SKM-1 (cell line): Measurements from ENCODE around the gene TUBB4B.
A peak's percentile ranks its signal among the peaks of the same experiment; 100 is the strongest.

Experiments
- DNase-seq: peaks from one replicate; lab custom pipeline; 2025; ENCODE audit not compliant: unreplicated experiment; lab: John Stamatoyannopoulos, UW

Gene TUBB4B

DNA sequence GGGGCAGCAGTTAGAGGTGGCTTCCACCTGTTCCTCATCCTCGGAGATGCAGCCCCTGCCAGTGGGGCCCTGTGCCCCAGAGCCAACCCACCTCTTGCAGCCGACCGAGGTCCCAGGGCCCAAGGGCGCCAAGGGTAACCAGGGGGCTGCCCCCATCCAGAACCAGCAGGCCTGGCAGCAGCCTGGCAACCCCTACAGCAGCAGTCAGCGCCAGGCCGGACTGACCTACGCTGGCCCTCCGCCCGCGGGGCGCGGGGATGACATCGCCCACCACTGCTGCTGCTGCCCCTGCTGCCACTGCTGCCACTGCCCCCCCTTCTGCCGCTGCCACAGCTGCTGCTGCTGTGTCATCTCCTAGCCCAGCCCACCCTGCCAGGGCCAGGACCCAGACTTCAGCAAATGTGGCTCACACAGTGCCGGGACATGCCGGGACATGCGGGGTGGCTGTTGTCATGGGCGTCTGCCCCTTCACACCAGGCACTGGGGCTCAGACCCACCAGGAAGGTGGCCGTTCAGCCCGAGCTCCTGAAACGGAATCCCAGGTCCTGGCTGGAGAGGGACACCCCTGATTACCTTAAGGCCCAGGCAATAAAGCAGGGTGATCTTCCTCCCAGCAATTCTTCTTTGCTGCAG, 15.3 kb upstream of the TUBB4B start:
- no peak for DNase-seq

DNA sequence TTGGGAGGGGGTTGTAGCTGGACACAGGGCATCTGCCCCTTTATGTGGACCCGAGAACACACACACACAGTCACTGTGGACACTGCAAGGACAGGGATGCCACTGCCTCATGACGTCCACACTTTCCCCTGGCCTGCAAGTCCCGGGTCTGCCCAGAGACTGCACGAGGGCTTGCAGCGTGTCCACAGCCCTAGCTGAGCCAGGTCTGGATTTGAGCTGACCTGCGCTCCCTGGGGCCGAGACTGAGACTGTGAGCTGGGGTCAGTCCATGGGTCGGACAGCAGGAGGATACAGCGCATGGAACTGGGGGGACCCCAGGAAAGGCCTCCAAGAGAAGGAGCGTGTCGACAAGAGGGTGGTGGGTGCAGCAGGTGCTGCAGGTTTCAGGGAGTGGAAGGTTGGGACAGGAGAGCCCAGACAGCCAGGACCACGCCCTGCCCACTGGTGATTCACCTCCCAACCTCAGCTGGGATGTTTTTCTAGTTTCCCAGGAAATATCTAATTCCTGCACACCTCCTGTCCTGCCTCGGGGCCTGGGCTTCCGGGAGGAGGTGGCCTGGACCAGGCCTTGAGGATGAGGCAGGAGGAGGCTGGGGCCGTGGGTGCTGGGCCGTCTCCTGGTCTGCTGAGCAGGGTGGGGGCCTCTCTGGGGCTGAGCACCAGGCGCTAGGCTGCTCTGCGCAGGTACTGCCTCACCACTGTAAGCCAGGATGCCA, 14.6 kb upstream of the TUBB4B start:
- no peak for DNase-seq

DNA sequence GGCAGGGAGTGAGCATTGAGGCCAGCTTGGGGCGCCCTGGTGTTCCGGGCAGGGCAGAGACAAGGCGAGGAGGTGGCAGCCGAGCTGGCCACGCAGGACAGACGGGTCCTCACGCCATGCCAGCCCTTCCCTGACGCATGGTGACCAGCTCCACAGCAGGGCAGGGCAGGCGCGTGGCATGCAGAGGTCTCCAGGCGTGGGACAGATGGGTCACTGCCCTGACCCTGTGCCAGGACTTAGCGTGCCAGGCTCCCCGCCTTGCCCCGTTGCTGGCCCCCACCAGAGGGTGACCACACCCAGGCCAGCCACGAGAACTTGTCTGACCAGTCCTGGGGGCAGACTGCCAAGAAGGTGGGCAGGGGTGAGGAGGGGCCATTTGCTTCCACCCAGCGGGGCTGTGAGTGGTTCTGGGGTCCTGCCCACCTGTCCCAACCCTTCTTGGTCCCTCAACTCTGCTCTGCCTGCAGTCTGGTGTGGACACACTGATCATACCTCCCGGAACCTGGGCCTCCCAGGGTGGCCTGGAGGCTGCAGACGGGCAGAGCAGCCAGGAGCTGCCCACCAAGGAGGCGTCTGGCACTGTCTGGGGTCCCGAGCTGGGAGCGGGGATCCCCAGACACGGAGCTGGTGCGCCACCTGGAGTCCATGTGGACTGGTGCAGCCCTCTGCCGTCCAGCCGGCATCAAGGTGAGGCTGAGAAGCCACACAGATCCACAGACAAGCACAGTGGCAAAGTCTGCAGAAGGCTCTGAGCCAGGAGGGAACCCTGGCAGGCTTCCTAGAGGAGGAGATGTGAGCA, 13.8 kb upstream of the TUBB4B start, which contains the start of gene RNF224:
Gene RNF224 (plus strand): TSS at position 449 of the 799 bp plus-strand sequence. CDS start 834 bp downstream, outside the sequence.
- DNase-seq: peak; percentile 55

DNA sequence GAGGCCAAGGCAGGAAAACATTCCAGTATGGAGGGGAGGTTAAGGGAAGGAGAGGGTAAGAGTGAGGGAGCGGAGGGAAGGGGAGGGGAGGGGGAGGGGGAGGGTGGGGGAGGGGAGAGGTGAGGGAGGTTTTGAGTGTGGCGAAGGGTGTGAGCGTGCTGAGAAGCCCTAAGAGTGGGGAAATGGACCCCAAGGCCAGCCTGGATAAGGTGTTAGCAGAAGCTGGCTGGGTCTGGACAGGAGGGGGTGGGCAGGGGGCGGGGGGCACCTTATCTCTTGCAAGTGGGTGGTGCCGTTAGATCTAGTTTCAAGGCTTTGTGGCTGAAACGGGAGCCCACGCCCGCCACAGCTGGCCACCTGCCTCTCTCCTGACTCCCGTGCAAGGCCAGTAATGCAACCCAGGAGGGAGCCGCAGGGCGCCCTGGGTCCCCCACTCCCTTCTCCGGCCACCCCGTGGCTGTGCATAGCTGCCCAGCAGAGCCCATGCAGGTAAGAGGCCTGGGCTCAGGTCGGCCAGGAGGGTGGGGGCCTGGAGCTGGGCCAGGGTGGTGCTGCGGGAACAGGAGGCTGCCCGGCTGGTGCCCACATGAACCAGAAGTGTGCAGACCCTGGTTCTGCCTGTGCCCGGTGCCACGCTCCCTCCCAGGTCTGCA, 13.1 kb upstream of the TUBB4B start:
- no peak for DNase-seq

DNA sequence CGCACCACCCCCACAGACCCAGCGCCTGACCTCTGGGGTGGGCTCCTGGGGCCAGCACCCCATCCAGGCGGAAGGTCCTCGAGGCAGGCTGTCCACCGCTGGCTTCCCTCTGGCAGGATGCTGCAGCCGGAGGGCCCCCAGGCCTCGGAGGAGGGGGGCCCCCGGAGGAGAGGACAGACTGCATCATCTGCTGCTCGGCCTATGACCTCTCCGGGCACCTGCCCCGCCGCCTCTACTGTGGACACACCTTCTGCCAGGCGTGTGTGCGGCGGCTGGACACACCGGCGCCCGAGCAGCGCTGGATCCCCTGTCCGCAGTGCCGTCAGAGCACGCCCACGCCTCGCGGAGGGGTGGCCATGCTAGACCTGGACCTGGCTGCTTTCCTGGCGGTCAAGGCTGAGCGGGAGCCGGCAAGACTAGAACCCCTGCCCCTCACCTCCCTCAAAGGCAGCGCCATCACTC, 12.6 kb upstream of the TUBB4B start:
- DNase-seq: no peak

DNA sequence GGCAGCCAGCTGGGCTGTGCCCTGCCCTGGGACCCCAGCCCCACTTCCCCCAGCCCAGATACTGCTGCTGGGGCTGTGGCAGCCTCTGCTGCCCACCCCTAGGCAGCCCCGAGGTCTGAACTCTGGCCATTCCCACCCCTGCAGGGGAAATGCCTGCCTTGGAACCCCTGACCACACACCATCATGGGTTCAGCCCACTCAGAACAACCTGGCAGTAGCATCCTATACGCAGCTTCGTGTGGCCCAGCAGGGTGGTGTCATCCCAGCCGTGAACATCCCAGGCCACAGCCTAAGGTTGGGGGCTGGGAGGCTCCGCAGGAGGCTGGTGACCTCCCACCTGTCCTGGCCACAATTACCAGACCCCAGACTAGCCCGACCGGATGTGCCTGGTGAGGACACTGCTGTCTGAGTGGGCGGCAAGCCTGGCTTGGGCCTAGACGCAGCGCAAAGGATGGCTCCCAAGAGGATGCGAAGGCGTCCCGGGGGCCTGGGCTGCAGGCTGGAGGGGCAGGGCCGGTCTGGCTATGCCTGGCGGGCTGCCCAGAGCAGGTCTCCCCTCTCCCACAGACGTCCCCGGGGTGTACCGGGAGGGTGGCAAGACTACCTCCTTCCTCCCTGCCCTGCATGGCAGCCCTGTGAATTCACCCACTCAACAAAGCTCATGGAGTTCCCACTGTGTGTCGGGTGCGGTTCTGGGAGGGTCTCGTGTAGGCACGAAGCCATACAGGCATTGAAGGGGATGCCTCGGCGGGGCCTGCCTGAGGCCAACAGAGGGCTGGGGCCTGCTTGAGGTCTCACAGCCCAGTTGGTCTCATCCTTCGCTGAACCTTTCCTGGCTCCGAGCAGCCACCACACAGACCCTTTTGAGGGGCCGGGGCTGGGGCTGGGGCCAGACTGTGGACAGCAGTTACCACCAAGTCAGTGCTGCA, 11.9 kb upstream of the TUBB4B start:
- no peak for DNase-seq

DNA sequence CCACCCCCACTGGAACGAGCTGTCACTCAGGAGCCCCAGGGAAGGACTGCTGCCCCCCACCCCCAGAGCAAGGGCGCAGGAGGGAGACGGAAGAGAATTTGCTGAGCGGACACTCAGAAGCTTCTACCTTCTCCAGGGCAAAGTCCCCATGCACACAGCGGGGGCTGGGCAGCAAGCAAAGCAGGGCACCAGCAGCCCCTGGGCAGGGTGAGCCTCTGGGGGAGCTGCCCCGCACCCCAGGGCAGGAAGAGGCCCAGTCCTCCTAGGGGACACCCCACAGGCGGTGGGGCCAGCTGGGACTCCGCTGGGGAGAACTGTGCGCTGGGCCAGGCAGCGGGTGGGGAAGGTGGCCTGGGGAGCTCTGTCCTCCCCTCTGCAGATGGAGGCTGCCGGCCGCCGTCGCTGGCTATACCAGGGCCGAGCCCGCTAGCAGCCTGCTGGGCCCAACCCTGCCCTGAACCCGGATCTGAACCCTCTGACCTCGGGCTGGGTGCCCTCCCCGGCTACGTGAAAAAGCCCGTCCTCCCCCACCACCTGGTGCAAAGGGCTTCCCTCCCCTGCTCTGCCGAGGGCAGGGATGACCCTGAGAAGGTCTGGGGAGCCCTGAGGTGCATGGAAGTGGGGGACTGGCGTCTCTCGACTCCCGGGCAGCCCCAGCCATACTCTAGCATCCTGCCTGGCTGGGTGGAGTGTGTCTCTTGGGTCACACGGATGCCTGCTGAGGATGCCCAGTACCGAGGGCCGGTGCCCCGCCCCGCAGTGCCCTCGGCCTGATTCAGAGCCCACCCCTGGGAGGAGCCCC, 11.0 kb upstream of the TUBB4B start:
- no peak for DNase-seq

DNA sequence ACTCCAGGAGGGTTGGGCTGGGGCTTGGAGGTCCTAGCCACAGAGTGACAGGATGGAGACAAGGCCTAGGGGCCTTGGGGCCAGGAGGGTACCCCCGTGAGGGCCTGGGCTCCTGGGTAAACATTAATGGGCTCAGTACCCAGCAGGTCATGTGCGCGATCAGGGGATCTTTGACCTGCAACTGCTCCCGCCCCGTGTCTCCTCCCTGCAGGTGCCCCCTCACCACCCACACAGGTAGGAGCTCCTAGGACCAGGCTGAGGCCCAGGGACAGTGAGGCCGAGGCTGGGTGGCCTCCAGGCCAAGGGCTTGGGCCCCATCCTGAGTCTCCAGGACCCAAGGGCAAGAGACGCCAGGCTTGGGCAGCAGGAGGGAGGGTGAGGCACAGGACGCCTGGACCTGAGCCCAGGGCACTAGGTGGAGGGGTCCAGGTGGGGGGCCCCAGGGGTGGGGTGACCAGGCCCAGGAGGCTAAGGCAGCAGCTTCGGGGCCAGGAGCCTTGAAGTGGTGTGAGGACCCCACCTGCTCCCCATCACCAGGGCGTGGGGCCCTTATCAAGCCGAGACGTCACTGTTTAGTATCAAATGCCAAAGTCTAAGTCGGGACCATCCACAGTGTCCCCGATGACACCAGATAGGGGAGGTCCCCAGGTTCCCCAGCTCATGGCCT, 10.2 kb upstream of the TUBB4B start, which contains the start of gene SLC34A3:
Gene SLC34A3 (plus strand): TSS at position 197 of the 667 bp plus-strand sequence. CDS start 802 bp downstream, outside the sequence.
- no peak for DNase-seq

DNA sequence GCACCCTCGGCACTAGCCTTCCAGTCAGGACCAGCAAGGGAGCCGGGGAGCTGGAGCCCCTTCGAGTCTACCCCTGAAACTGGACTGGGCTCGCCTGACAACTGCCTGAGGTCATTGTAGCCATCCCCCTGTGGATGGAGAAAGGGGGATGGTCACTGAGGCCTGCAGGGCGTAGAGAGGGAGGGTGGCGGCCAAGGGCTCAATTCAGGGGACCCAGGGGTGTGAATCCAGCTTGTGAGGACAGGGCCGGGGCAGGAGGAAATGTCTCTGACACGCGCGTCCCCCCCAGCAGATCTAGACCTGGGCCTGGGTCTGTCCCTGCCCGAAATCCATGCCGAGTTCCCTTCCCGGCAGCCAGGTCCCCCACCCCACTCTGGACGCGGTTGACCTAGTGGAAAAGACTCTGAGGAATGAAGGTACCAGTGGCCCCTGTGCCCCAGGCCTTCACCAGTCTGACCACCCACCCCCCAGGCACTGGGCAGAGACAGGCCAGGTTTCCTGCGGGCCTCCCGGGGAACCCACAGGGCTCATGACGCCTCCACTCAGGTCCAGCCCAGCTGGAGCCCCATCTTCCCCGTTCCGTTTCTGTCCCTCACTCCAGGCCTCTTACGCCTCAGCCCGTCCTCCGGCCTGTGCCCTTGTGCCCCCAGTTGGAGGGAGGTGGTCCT, 9.6 kb upstream of the TUBB4B start:
- no peak for DNase-seq

DNA sequence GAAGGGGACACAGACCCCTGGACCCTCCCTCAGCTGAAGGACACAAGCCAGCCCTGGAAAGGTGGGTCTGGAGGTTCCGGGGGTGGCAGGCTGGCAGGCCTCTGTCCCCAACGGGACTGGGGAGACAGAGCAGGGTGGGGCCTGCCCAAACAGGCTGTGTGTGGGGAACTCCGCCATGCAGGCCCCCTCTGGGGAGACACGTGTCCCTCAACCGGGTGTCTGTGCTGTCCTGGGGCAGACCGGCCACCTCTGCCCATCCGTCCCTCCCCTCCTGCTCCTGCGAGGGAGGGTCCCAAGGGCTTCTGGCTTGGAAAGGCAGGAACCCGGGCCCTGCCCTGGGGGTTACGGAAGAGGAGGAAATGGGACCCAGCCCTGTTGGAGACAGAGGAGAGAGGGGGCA, 9.0 kb upstream of the TUBB4B start:
- DNase-seq: no peak

DNA sequence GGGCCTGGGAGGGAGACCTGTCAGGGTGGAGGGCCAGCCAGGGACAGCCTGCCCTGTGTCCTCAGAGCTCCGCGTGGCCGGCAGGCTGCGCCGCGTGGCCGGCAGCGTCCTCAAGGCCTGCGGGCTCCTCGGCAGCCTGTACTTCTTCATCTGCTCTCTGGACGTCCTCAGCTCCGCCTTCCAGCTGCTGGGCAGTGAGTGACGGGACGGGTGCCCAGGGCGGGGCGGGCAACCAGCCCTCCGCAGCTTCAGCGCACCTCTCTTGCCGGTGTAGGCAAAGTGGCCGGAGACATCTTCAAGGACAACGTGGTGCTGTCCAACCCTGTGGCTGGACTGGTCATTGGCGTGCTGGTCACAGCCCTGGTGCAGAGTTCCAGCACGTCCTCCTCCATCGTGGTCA, 8.6 kb upstream of the TUBB4B start:
- DNase-seq: no peak

DNA sequence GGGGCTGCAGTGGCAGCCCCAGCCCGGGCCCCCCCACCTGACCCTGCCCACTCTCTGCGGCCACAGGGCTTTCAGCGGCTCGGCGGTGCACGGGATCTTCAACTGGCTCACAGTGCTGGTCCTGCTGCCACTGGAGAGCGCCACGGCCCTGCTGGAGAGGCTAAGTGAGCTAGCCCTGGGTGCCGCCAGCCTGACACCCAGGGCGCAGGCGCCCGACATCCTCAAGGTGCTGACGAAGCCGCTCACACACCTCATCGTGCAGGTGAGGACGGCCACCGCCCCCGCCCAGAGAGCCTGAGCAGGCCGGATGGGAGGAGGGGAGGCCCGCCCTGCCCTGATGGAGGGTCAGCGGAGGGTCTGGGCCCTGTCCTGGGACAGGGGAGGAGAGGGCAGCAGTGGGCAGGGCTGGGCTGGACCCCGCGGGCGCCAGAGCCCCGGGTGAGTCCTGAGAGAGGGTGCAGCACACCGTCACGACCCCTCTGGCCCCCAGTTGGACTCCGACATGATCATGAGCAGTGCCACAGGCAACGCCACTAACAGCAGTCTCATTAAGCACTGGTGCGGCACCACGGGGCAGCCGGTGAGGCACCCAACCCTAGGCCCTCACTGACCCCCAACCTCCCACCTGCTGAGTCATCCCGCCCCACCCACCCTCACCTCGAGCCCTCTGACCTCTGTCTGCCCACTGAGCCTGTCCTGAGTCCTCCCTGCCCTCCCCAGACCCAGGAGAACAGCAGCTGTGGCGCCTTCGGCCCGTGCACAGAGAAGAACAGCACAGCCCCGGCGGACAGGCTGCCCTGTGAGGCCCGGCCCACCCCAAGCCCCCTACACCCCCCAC, 7.7 kb upstream of the TUBB4B start:
- DNase-seq: no peak

DNA sequence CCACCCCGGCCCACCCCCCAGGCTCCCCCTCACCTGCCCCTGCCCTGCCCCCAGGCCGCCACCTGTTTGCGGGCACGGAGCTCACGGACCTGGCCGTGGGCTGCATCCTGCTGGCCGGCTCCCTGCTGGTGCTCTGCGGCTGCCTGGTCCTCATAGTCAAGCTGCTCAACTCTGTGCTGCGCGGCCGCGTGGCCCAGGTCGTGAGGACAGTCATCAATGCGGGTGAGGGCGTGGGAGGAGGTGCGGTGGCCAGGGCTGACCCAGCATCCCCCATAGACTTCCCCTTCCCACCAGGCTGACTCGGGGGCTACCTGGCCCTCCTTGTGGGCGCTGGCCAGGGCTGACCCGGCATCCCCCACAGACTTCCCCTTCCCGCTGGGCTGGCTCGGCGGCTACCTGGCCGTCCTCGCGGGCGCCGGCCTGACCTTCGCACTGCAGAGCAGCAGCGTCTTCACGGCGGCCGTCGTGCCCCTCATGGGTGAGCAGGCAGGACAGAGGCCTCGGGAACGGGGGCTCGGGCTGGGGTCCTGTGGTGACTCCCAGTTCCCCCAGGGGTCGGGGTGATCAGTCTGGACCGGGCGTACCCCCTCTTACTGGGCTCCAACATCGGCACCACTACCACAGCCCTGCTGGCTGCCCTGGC, 6.9 kb upstream of the TUBB4B start:
- no peak for DNase-seq

DNA sequence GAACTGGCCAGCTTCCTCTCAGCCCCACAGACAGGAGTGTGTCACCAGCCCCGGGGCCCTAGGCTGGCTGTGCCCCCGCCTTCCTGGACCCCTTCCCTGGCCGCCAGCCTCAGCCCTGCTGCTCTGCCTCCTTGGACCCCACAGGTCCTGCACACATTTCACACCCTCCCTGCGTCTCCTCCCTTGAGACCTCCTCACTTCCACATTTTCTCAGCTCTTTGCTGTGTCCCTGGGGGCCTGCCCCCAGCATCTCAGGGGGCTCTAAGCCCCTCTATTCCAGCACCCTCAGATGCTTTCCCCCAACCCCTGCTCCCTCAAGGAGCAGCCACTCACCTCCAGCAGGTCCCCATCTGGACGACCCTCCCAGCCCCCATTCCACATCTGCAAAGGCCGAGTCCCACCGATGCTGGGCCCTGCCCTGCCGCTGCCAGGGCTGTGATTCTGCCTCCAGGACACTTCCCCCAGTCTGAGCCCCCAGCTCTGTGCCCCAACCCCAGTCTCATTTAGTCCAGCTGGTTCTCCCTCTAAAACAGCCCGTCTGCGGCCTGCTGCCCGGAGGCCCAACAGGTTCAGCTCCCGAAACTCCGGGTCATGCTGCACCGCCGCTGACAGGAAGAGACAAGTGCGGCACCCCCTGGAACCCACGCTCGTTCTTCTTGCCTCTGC, 6.2 kb upstream of the TUBB4B start:
- DNase-seq: no peak

DNA sequence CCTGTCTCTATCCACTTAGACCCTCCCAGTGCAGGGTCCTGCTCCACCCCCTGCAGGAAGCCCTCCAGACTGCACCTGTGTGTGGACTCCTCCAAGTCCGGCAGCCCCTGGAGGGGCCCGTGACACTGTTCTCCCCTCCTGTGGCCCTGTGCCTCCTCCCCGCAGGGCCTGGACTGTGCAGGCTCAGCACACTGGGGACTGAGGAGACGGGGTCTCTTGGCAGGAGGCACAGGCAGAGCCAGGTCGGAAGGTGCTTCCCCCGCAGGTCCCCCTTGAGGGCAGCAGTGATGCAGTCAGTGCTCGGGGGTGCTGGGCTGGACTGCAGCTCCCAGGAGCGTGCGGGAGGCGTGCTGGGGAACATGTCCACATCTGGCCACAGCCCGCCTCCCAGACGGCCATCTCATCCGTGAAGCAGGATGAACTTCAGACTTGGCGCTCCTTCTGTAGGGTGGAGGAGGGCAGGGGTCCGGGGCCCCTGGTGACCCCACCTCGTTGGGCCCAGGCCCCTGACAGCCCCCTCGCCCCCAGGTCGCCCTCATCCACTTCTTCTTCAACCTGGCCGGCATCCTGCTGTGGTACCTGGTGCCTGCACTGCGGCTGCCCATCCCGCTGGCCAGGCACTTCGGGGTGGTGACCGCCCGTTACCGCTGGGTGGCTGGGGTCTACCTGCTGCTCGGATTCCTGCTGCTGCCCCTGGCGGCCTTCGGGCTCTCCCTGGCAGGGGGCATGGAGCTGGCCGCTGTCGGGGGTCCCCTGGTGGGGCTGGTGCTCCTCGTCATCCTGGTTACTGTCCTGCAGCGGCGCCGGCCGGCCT, 5.5 kb upstream of the TUBB4B start:
- DNase-seq: no peak
